ENCODE results near the gene F11. TPM values are rescaled to one million over a fixed set of nuclear protein-coding genes. Genes with fewer than 3 reads are reported as not detected.
"Not testable (repeated sequence)": the region's sequence is repeated elsewhere in the genome, so short reads cannot be mapped to it uniquely, and the experiment has no call there.

The F11 gene
- total RNA-seq, 1 donor from 2014 or later, result 0.30 TPM

- intact Hi-C loops (cut with micrococcal nuclease), result no loop called here
- no peak for TF ChIP-seq CTCF (IDR thresholded peaks at IDR 0.05; ENCODE audit: borderline replicate concordance)
- DNase-seq, result no peak
- Histone ChIP-seq H3K4me1 (no peaks in the 10 kb centered on the region), H3K27ac (replicated peaks) (no peak overlapping the region), H3K36me3 (no peaks in the 10 kb centered on the region), H3K4me3 (no peak overlapping the region), H3K9me3 (replicated peaks) (no peaks in the 10 kb centered on the region), H3K27me3 (ENCODE audit: low read depth) (peaks cover 16% of the 10 kb centered on the region)
Measured at GRCh38 chr4:186266729-186267456, 904 bp downstream of the F11 start.

GRCh38 chr4:186271081-186271678 lies 5.2 kb downstream of the F11 start:
- Histone ChIP-seq H3K9me3 (replicated peaks) (no peaks in the 10 kb centered on the region), H3K36me3 (no peaks in the 10 kb centered on the region), H3K27me3 (ENCODE audit: low read depth) (peaks cover 25% of the 10 kb centered on the region), H3K4me3 (no peak overlapping the region), H3K27ac (replicated peaks) (no peak overlapping the region), H3K4me1 (no peaks in the 10 kb centered on the region)
- no peak for TF ChIP-seq CTCF (IDR thresholded peaks at IDR 0.05; ENCODE audit: borderline replicate concordance)
- intact Hi-C loops (cut with micrococcal nuclease), result no loop called here
- DNase-seq, result no peak

- no peak for TF ChIP-seq CTCF (IDR thresholded peaks at IDR 0.05; ENCODE audit: borderline replicate concordance)
- no peaks in the 10 kb centered on the region for H3K4me1 ChIP-seq
- intact Hi-C loops (cut with micrococcal nuclease), result no loop called here
Measured at GRCh38 chr4:186272699-186273391, 6.9 kb downstream of the F11 start.

GRCh38 chr4:186273392-186273789 lies 7.4 kb downstream of the F11 start:
- H3K4me1 ChIP-seq; H3K27ac ChIP-seq (replicated peaks); H3K4me3 ChIP-seq; intact Hi-C loops (cut with micrococcal nuclease); H3K9me3 ChIP-seq (replicated peaks); H3K36me3 ChIP-seq; DNase-seq: not testable (repeated sequence)
- peaks cover 16% of the 10 kb centered on the region for H3K27me3 ChIP-seq (ENCODE audit: low read depth)

More at GRCh38 chr4:186272699-186273391, 6.9 kb downstream of the F11 start:
- no peak for DNase-seq
- H3K27ac ChIP-seq (replicated peaks), result no peak overlapping the region
- no peaks in the 10 kb centered on the region for H3K36me3 ChIP-seq
- H3K4me3 ChIP-seq, result no peak overlapping the region
- H3K27me3 ChIP-seq (ENCODE audit: low read depth), result peaks cover 16% of the 10 kb centered on the region
- no peaks in the 10 kb centered on the region for H3K9me3 ChIP-seq (replicated peaks)

- no peaks in the 10 kb centered on the region for H3K4me1 ChIP-seq
- DNase-seq, result no peak
- H3K27me3 ChIP-seq (ENCODE audit: low read depth), result peaks cover 17% of the 10 kb centered on the region
- H3K9me3 ChIP-seq (replicated peaks), result no peaks in the 10 kb centered on the region
- no peaks in the 10 kb centered on the region for H3K36me3 ChIP-seq
- no peak overlapping the region for H3K27ac ChIP-seq (replicated peaks)
- no peak overlapping the region for H3K4me3 ChIP-seq
- TF ChIP-seq CTCF (IDR thresholded peaks at IDR 0.05; ENCODE audit: borderline replicate concordance), result no peak
- intact Hi-C loops (cut with micrococcal nuclease), result no loop called here
Measured at GRCh38 chr4:186283311-186283710, 17.3 kb downstream of the F11 start.

GRCh38 chr4:186285147-186285546 lies 19.2 kb downstream of the F11 start:
- H3K4me1 ChIP-seq, result no peaks in the 10 kb centered on the region
- H3K9me3 ChIP-seq (replicated peaks), result no peaks in the 10 kb centered on the region
- H3K27me3 ChIP-seq (ENCODE audit: low read depth), result peaks cover 19% of the 10 kb centered on the region
- intact Hi-C loops (cut with micrococcal nuclease), result no loop called here
- DNase-seq, result no peak
- no peak overlapping the region for H3K4me3 ChIP-seq
- no peaks in the 10 kb centered on the region for H3K36me3 ChIP-seq
- no peak for TF ChIP-seq CTCF (IDR thresholded peaks at IDR 0.05; ENCODE audit: borderline replicate concordance)
- no peak overlapping the region for H3K27ac ChIP-seq (replicated peaks)

All from left ventricle myocardium inferior (tissue), 1 donor.